GM12878 (cell line): Measurements from ENCODE around the gene LSM7. TPM values are rescaled to one million over a fixed set of nuclear protein-coding genes. Genes with fewer than 3 reads are reported as not detected.

Source experiments
- ATAC-seq: fragments of 200-7000 bp; cut with Tn5 transposase; 3 replicates; pipeline ENCODE4 v1.9.1; 2020; ENCODE audit warnings: mild to moderate bottlenecking, moderate library complexity
- BruUV-seq: library from RNA; stranded (reverse); fragments of 400-500 nt; replicated peaks from 2 replicates; lab custom pipeline; 2021; lab: Mats Ljungman, UMichigan
- CTCF ChIA-PET: fragments of 300-600 bp; sonication (Branson Sonifier 250); formaldehyde crosslinking; extraction: SDS; loops from one replicate; lab custom pipeline; 2021; ENCODE audit warnings: inconsistent platforms; lab: Yijun Ruan, JAX
- POLR2A ChIA-PET: fragments of 350-600 bp; formaldehyde crosslinking; extraction: SDS; loops from one replicate; lab custom pipeline; 2021; ENCODE audit warnings: inconsistent platforms; lab: Charles Lee
- RAD21 ChIA-PET: fragments of 300-600 bp; sonication (Branson Sonifier 250); formaldehyde crosslinking; loops from one replicate; lab custom pipeline; 2023; ENCODE audit warnings: antibody characterized with exemption; ENCODE audit not compliant: unreplicated experiment; lab: Charles Lee
- SMC1A ChIA-PET: fragments of 300-600 bp; sonication (Branson Sonifier 250); formaldehyde crosslinking; loops from one replicate; lab custom pipeline; 2023; ENCODE audit not compliant: unreplicated experiment, uncharacterized antibody; lab: Charles Lee
- DNase-seq: peaks from one replicate; pipeline ENCODE4 v3.0.0-alpha.2; 2011; ENCODE audit warnings: low read depth, low spot score
- FAIRE-seq: peaks from 3 replicates; lab custom pipeline; 2011; peaks lifted over from hg19 to GRCh38; lab: Jason Lieb, UNC
- H2AFZ ChIP-seq: 2 replicates; pipeline ENCODE4 v1.6.0; 2011; ENCODE audit warnings: low read depth, low read length, control low read depth; ENCODE audit not compliant: control insufficient read depth
- H3K27ac ChIP-seq: 2 replicates; pipeline ENCODE4 v1.5.1; 2011; ENCODE audit warnings: control low read depth; ENCODE audit not compliant: control insufficient read depth, insufficient read depth
- H3K27me3 ChIP-seq, 2 experiments: replicated peaks in 1 of 2; 2 replicates each; pipeline versions ENCODE4 v1.6.0 to v1.6.1; 2011; ENCODE audit warnings: low read length in 1 of 2; ENCODE audit not compliant: control insufficient read depth in 2 of 2, insufficient read depth in 2 of 2
- H3K36me3 ChIP-seq, 2 experiments: 2 replicates each; pipeline ENCODE4 v1.5.1; 2011; ENCODE audit warnings: low read length in 1 of 2; ENCODE audit not compliant: control insufficient read depth in 2 of 2, insufficient read depth in 2 of 2
- H3K4me1 ChIP-seq: 2 replicates; pipeline ENCODE4 v1.6.1; 2011; ENCODE audit warnings: mild to moderate bottlenecking, low read length, moderate library complexity, mixed read lengths; ENCODE audit not compliant: control insufficient read depth, insufficient read depth
- H3K4me2 ChIP-seq: 2 replicates; pipeline ENCODE4 v1.6.0; 2011; ENCODE audit warnings: control low read depth; ENCODE audit not compliant: control insufficient read depth, insufficient read depth
- H3K4me3 ChIP-seq: fragments of 200-600 bp; sonication (generic); 2 replicates; pipeline ENCODE4 v1.5.1; 2016
- H3K79me2 ChIP-seq: 2 replicates; pipeline ENCODE4 v1.6.0; 2011; ENCODE audit warnings: low read length; ENCODE audit not compliant: control insufficient read depth, insufficient read depth
- H3K9ac ChIP-seq: 2 replicates; pipeline ENCODE4 v1.8.0; 2011; ENCODE audit warnings: low read length, control low read depth, mixed read lengths; ENCODE audit not compliant: control insufficient read depth, insufficient read depth
- H3K9me3 ChIP-seq: replicated peaks from 3 replicates; pipeline ENCODE4 v1.5.1; 2011; ENCODE audit warnings: mild to moderate bottlenecking, low read length; ENCODE audit not compliant: control insufficient read depth, insufficient read depth
- H4K20me1 ChIP-seq: 2 replicates; pipeline ENCODE4 v1.6.0; 2011; ENCODE audit not compliant: control insufficient read depth, insufficient read depth
- BACH1 ChIP-seq: fragments of 450-650 bp; IDR thresholded peaks from 2 replicates; pipeline ENCODE4 v1.6.1; 2017; ENCODE audit warnings: mild to moderate bottlenecking, borderline replicate concordance
- NFYA ChIP-seq: IDR thresholded peaks from 2 replicates; pipeline ENCODE4 v1.6.1; 2011; ENCODE audit warnings: low read depth, mild to moderate bottlenecking, low read length, improper control_type of control experiment, borderline replicate concordance
- POLR2A ChIP-seq: IDR thresholded peaks from 2 replicates; pipeline ENCODE4 v1.6.1; 2011; ENCODE audit warnings: low read depth, mild to moderate bottlenecking, low read length
- POLR2AphosphoS5 ChIP-seq: IDR thresholded peaks from 2 replicates; pipeline ENCODE4 v1.6.1; 2011; ENCODE audit warnings: mild to moderate bottlenecking, low read length, inconsistent platforms
- RELA ChIP-seq: fragments of 450-650 bp; IDR thresholded peaks from 2 replicates; pipeline ENCODE4 v1.8.0; 2014; ENCODE audit warnings: borderline replicate concordance; ENCODE audit not compliant: partially characterized antibody
- STAT1 ChIP-seq: fragments of 450-650 bp; conservative IDR thresholded peaks from 2 replicates; pipeline ENCODE4 v1.6.1; 2014; ENCODE audit warnings: antibody characterized with exemption, mild to moderate bottlenecking
- ZZZ3 ChIP-seq: IDR thresholded peaks from 2 replicates; pipeline ENCODE4 v1.6.1; 2011; ENCODE audit warnings: low read depth; ENCODE audit not compliant: control insufficient read depth, insufficient read length
- WGBS: methylation state at CpG from one replicate; pipeline ENCODE4 v1.1.6; 2016; ENCODE audit warnings: low lambda C conversion rate; ENCODE audit not compliant: insufficient replicate concordance, insufficient coverage; ENCODE audit errors: missing lambda C conversion rate; 5-methylcytosine and 5-hydroxymethylcytosine counted together
- in situ Hi-C: fragments of 300-500 bp; cut with MboI; formaldehyde crosslinking; loops from 9 replicates; pipeline ENCODE4 v1.14.3; 2018; ENCODE audit warnings: mixed read lengths
- intact Hi-C: fragments of 100-400 bp; cut with micrococcal nuclease; formaldehyde crosslinking; loops from one replicate; pipeline ENCODE4 v1.14.2; 2022; ENCODE audit not compliant: unreplicated experiment
- polyA plus RNA-seq, 11 experiments: library from polyadenylated mRNA; depleted of rRNA in 4 of 11; unstranded in 6 of 11; stranded (reverse) in 5 of 11; fragments of >200 nt; fragmentation: Nextera tagmentation in 4 of 11; fragmentation: Illumina TruSeq in 1 of 11; extraction: Ambion mirVana in 4 of 11; extraction: Trizol in 1 of 11; gene quantifications; 1 replicate in 1 of 11; 2 replicates in 10 of 11; pipeline versions ENCODE4 v1.2.1 to v1.2.3, GENCODE V29; 2011 to 2016; ENCODE audit warnings: inconsistent platforms in 2 of 11, missing spikeins in 2 of 11, low read depth in 1 of 11
- total RNA-seq, 4 experiments: library from RNA; depleted of rRNA in 3 of 4; stranded (reverse); fragments of >200 nt in 3 of 4; fragmentation: Illumina TruSeq in 1 of 4; extraction: Trizol in 1 of 4; gene quantifications; 2 replicates each; pipeline versions ENCODE4 v1.2.1 to v1.2.3, GENCODE V29; 2013 to 2021
- TF ChIP-seq, protein P1 (sequence below): IDR thresholded peaks from 2 replicates; pipeline ENCODE4 v1.6.1; 2012; ENCODE audit warnings: low read length, inconsistent platforms

Gene LSM7
- total and polyA plus RNA-seq, 10 of the 15 experiments (the other 5 are each of a cell fraction or from before 2014, with no cell fraction given) = 24.4 to 424 (median 217) TPM

DNA sequence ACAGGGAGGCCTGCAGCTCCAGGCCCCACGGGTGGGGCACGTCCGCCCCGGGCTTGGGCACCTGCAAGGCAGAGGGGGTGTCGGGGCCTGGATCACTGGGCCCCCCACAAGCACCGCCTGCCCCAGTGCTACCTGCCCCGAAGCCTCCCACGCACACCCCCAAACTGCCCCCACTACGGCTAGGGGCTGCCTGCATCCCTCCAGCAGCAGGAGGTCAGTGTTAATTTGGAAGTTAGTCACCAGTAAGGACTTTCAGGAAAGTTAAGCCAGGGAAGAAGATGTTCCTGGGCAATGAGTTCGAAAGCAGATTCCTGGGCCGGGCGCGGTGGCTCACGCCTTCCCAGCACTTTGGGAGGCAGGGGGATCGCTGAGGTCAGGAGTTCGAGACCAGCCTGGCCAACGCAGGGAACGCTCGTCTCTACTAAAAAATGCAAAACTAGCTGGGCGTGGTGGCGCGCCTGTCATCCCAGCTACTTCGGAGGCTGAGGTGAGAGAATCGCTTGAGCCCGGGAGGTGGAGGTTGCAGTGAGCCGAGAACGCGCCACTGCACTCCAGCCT is 51.9 kb downstream of the LSM7 start (continued):
- TF ChIP-seq BACH1 = no peak
- TF ChIP-seq RELA = no peak

- H3K4me2 ChIP-seq = no peak overlapping the region
Measured at GRCh38 chr19:2275588-2276428, 52.6 kb downstream of the LSM7 start.

More at GRCh38 chr19:2275588-2276428, 52.6 kb downstream of the LSM7 start:
- ChIA-PET SMC1A (interaction anchor here (2.1 to 5.1 kb wide), 3 partner anchors 37 to 117 kb away, joined by 5 to 30 read pairs (median 10); no protein-coding TSS in a partner anchor), POLR2A (no interaction called here), RAD21 (interaction anchor here (1.1 to 4.5 kb wide), 4 partner anchors 18 to 116 kb away, joined by 3 to 44 read pairs (median 4); no protein-coding TSS in a partner anchor), CTCF (interaction anchor here (1.0 to 6.4 kb wide), 8 partner anchors 9 to 116 kb away, joined by 3 to 46 read pairs (median 8); no protein-coding TSS in a partner anchor)
- peaks cover 38% of the 10 kb centered on the region for H3K79me2 ChIP-seq
- H3K9ac ChIP-seq = no peak overlapping the region
- no TSS peak for BruUV-seq
- H4K20me1 ChIP-seq = peaks cover 10% of the 10 kb centered on the region
- WGBS = 97% methylated on average over 50 of the region's 74 CpGs
- peaks cover 7% of the 10 kb centered on the region for H3K4me1 ChIP-seq
- in situ Hi-C loops = loop anchor here (10.0 kb wide), 1 partner anchor 339 kb away; no protein-coding TSS in a partner anchor
- TF ChIP-seq NFYA = no peak
- peak; percentile 30 for TF ChIP-seq POLR2A
- no peak for TF ChIP-seq STAT1
- no peak for TF ChIP-seq ZZZ3
- TF ChIP-seq, protein P1, sequence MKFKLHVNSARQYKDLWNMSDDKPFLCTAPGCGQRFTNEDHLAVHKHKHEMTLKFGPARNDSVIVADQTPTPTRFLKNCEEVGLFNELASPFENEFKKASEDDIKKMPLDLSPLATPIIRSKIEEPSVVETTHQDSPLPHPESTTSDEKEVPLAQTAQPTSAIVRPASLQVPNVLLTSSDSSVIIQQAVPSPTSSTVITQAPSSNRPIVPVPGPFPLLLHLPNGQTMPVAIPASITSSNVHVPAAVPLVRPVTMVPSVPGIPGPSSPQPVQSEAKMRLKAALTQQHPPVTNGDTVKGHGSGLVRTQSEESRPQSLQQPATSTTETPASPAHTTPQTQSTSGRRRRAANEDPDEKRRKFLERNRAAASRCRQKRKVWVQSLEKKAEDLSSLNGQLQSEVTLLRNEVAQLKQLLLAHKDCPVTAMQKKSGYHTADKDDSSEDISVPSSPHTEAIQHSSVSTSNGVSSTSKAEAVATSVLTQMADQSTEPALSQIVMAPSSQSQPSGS = no peak
- TF ChIP-seq POLR2AphosphoS5 = peak; percentile 3; the same call in 1 of the 2 replicates
- DNase-seq (no peak), ATAC-seq (no peak), FAIRE-seq (no peak)
- intact Hi-C loops = loop anchor here (1.0 to 10.0 kb wide), 3 partner anchors 40 to 509 kb away; partner anchors contain the start of genes SGTA and THOP1
- H3K27ac ChIP-seq = no peak overlapping the region
- no peak overlapping the region for H2AFZ ChIP-seq
- H3K4me3 ChIP-seq = no peak overlapping the region
- H3K27me3 ChIP-seq = no peaks in the 10 kb centered on the region
- peaks cover 4 to 19% of the 10 kb centered on the region in 2 experiments for H3K36me3 ChIP-seq
- no peaks in the 10 kb centered on the region for H3K9me3 ChIP-seq
